Coronary artery (tissue), 2 donors: ENCODE measurements around the gene SMC5.

ENCODE experiments used
- DNase-seq: peaks from one replicate; pipeline ENCODE4 v3.0.0-alpha.2; 2017; ENCODE audit warnings: low spot score
- H3K27ac ChIP-seq, 2 donors: fragments of 200-600 bp; sonication (generic); one replicate each; pipeline ENCODE4 v1.5.1; 2016 to 2019
- H3K4me3 ChIP-seq: fragments of 200-600 bp; sonication (generic); 2 replicates; pipeline ENCODE4 v1.5.1; 2016; ENCODE audit warnings: mild to moderate bottlenecking, moderate library complexity
- TF ChIP-seq, protein P1 (sequence below): fragments of 200-600 bp; sonication (generic); IDR thresholded peaks from one replicate; pipeline ENCODE4 v1.5.1; 2019; ENCODE audit warnings: antibody characterized with exemption

Gene SMC5

DNA sequence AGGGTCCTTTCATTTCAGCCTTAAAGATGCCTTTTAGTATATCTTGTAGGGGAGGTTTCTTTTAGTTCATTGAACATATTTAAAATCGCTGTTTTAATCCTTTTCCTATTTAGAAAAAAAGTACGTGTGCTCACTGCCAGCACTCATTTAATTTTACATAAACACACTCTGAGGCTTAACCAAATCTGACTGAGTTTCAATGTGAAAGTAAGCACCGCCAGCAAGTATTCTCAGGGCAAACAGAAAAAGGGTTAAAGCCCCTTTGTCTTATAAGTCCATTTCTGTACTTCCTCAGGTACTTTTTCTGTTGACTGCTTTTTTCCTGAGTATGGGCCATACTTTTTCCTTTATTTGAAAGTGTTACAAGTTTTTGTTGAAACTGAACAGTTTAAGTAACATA is 31.8 kb downstream of the SMC5 start:
- TF ChIP-seq, protein P1, sequence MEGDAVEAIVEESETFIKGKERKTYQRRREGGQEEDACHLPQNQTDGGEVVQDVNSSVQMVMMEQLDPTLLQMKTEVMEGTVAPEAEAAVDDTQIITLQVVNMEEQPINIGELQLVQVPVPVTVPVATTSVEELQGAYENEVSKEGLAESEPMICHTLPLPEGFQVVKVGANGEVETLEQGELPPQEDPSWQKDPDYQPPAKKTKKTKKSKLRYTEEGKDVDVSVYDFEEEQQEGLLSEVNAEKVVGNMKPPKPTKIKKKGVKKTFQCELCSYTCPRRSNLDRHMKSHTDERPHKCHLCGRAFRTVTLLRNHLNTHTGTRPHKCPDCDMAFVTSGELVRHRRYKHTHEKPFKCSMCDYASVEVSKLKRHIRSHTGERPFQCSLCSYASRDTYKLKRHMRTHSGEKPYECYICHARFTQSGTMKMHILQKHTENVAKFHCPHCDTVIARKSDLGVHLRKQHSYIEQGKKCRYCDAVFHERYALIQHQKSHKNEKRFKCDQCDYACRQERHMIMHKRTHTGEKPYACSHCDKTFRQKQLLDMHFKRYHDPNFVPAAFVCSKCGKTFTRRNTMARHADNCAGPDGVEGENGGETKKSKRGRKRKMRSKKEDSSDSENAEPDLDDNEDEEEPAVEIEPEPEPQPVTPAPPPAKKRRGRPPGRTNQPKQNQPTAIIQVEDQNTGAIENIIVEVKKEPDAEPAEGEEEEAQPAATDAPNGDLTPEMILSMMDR, result no peak
- H3K4me3 ChIP-seq, result no peak overlapping the region
- DNase-seq, result no peak
- H3K27ac ChIP-seq, result no peak overlapping the region

DNA sequence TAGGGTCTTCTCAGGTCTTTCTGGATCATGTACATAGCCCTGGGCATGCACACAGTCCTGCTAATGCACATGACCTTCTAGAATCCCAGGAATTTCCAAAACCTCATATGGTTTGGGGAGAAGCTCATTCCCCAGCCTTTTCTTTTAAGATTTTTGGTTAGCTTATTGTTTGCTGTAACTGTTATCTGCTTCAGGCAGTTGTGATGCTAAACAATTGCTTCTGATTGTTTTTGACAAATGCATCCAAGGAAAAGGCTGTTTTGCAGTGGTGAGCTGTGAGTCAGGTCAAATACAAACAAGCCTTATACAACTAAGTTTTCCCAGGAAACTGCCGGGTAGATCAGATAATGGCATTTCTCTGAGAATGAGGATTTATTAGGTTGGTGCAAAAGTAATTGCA is 32.7 kb downstream of the SMC5 start:
- Histone ChIP-seq H3K27ac (no peak overlapping the region), H3K4me3 (no peak overlapping the region)
- DNase-seq, result no peak
- TF ChIP-seq, protein P1, result no peak

DNA sequence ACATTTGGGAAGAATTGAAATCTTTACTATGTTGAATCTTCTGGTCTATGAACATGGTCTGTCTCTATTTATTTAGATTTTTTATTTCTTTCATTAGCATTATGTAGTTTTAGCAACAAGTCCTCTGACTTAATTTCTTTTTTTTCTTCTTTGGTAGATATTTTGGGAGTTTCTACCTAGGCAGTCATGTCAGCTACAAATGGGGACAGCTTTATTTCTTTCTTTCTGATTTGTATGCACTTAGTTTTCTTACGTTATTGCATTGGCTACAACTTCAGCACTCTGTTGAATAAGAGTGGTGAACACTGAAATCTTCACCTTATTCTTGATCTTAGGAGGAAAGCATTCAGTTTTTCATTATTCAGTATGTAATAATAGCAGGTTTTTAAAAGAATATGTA is 33.5 kb downstream of the SMC5 start:
- DNase-seq, result no peak
- TF ChIP-seq, protein P1, result no peak
- H3K4me3 ChIP-seq, result no peak overlapping the region

DNA sequence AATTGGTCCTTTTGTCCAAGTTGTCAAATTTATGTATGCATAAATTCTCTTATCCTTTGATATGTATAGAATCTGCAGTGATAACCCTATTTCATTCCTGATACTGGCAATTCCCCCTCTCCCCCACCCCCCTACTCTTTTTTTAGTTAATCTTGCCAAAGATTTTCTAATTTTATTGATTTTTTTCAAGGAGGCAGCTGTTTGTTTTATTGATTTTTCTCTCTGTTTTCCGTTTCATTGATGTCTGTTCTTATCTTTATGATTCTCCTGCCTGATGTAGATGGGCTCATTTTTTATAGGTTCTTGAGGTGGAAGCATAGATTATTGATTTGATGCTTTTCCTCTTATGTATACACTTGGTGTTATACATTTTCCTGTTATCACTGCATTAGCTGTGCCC is 34.4 kb downstream of the SMC5 start:
- Histone ChIP-seq H3K4me3 (no peak overlapping the region), H3K27ac (no peak overlapping the region)
- TF ChIP-seq, protein P1, result no peak
- DNase-seq, result no peak

More for the DNA sequence above, 33.5 kb downstream of the SMC5 start:
- H3K27ac ChIP-seq, result no peak overlapping the region

DNA sequence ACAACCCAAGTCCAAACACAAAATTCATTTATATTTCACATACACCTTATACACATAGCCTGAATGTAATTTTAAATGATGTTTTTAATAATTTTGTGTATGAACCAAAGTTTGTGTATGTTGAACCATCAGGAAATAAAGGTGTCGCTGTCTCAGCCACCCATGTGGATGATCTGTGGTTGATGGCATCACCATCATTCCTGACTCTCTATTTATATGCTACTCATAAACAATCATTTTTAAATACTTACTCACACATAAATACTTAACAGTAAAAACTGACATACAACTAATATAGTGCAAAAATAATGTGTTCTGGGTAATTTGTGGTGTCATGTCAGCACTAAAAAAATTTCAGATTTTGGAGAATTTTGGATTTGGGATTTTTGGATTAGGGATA is 38.4 kb downstream of the SMC5 start:
- no peak overlapping the region for H3K4me3 ChIP-seq
- no peak overlapping the region for H3K27ac ChIP-seq
- DNase-seq, result no peak
- TF ChIP-seq, protein P1, result no peak

DNA sequence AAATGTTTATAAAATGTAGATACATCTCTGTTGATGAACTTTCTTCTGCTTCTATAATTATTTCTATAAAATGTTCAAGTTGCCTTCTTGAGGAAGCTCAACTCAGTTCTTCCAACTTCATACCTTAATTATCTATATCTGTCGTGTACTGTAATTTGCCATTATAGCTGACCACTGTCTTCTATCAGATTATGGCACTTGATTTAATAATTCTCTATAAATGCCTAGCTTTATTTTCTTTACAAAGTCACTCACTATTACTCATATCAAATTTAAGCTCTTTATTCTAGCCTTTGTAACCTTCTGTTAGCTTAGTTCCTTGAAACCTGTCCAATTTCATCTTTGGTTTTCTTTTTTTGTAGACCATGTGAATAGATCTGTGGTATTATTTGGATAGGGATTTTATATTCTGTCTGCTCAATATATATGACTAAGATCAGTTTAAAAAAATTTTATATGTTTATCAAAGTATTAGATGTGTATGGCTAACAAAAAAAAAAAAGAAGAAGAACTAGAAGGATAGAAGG is 39.5 kb downstream of the SMC5 start:
- no peak for DNase-seq
- TF ChIP-seq, protein P1, result no peak
- Histone ChIP-seq H3K4me3 (no peak overlapping the region), H3K27ac (no peak overlapping the region)

DNA sequence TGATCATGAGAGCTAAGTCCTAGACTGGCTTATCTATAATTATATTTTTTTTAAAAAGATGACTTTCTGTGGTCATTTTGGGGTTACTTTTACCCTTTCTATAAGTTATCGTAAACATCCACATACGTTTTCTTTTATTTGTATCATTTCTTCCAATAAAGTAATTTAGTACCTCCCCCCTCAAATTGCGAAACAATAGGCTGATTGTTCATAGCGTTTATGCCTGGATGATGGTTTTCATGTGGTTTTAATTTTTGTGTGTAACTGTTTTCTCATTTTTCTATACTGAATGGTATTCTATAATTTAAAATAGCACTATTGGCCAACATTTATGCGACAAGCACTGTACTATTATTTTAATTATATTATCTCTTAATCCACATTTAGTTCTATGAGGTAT is 44.5 kb downstream of the SMC5 start:
- TF ChIP-seq, protein P1, result no peak
- DNase-seq, result no peak
- no peak overlapping the region for H3K4me3 ChIP-seq
- H3K27ac ChIP-seq, result no peak overlapping the region
